ENCODE data around the gene SATB1.

- TF ChIP-seq CTCF (conservative IDR thresholded peaks at IDR 0.05; ENCODE audit: low read length) (no peak), EZH2phosphoT487 (IDR thresholded peaks at IDR 0.05; ENCODE audit: borderline replicate concordance) (no peak)
Measured at GRCh38 chr3:18420555-18420954, 4.6 kb downstream of the SATB1 start.
